Thoracic aorta (tissue), 2 donors: Measurements from ENCODE around the gene ZFP62. TPM values are rescaled to one million over a fixed set of nuclear protein-coding genes. Genes with fewer than 3 reads are reported as not detected.

Experiments used
- ATAC-seq: fragments of 150-250 bp; one replicate; pipeline ENCODE4 v1.8.0; 2017; ENCODE audit warnings: low read depth; ENCODE audit not compliant: insufficient number of reproducible peaks, low FRiP score
- DNase-seq: peaks from one replicate; pipeline ENCODE4 v3.0.0-alpha.2; 2020; ENCODE audit warnings: low spot score
- H3K27ac ChIP-seq, 2 donors: fragments of 200-600 bp; sonication (generic); 1 replicate in 1 of 2; 2 replicates in 1 of 2; pipeline ENCODE4 v1.5.1; 2016; ENCODE audit warnings: mild to moderate bottlenecking in 2 of 2, moderate library complexity in 2 of 2
- H3K27me3 ChIP-seq: fragments of 200-600 bp; sonication (generic); replicated peaks from 2 replicates; pipeline ENCODE4 v1.6.0; 2016; ENCODE audit warnings: mild to moderate bottlenecking; ENCODE audit not compliant: insufficient read depth
- H3K36me3 ChIP-seq: fragments of 200-600 bp; sonication (generic); one replicate; pipeline ENCODE4 v1.5.1; 2016
- H3K4me1 ChIP-seq, 2 donors: fragments of 200-600 bp; sonication (generic); 1 replicate in 1 of 2; 2 replicates in 1 of 2; pipeline versions ENCODE4 v1.5.1 to v1.6.0; 2016; ENCODE audit warnings: low read depth in 2 of 2, mild to moderate bottlenecking in 1 of 2; ENCODE audit not compliant: control insufficient read depth in 1 of 2
- H3K4me3 ChIP-seq: fragments of 200-600 bp; sonication (generic); 2 replicates; pipeline ENCODE4 v1.5.1; 2016; ENCODE audit warnings: mild to moderate bottlenecking
- H3K9me3 ChIP-seq: fragments of 200-600 bp; sonication (generic); 2 replicates; pipeline ENCODE4 v1.5.1; 2016
- total RNA-seq, 2 donors: library from RNA; depleted of rRNA; stranded (reverse); fragments of >200 nt; gene quantifications; one replicate each; pipeline versions ENCODE4 v1.1.0 to v1.2.3, GENCODE V29; 2016
- TF ChIP-seq, protein P1 (sequence below): fragments of 200-600 bp; sonication (generic); IDR thresholded peaks from one replicate; pipeline ENCODE4 v1.5.1; 2019; ENCODE audit warnings: antibody characterized with exemption

ZFP62 gene
- total RNA-seq, 2 donors from 2014 or later = 12.2 to 19.0 TPM

DNA sequence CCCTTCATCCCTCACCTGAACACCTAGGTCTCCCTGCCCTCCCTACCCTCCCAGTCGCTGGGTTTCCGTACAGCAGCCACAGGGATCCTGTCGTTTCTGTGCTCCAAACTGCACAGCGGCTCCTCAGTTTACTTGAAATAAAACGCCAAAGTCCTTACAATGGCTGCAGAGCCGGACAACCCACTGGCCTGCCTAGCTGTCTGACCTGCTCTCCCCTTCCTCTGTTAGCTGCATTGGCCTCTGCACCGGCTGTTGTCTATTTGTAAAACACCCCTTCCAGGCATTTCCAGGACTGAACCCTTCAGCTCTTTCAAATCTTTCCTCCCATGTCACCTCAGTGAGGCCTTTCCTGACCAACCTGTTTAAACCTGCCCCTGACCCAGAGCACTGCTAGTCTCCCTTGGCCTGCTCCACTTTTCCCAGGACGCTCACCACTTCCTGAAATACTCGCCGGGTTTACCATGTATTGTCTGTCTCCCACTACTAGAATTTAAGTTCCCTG lies 49.4 kb downstream of the ZFP62 start:
- ATAC-seq = no peak
- DNase-seq = no peak

DNA sequence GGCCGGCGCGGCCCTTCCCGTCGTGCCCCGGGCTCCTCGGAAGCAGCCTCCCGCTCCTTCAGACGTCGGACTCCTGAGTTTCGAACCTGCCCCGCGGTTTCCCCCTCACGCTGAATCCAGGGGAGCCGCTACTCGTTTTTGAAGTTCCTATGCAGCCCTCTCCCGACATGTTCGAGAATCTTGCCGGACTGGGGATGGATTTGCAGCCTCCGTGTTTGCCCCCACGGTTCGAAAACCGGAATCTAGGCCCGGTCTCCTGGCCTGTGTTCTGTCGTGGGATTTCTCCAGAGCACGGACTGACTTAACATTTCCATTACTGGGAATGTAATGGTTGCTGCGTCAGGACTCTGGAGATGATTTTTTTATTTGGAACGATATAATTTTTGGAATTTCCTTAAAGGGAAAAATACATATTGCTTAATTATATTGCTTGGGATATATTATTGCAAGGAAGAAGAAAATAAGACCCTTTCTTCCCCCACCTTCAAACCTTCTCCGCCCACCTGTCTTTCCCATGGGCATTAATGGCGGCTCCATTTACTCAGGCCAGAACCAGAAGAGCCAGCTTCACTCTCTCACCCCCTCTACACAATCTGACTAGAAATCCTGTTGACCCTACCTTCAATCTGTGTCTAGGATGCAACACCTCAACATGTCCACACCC lies 50.0 kb downstream of the ZFP62 start:
- peak overlapping the region; percentile 91 for H3K4me3 ChIP-seq
- peak overlapping the region; percentile 91 to 94 for H3K27ac ChIP-seq
- no peaks in the 10 kb centered on the region for H3K36me3 ChIP-seq
- ATAC-seq = peak; percentile 14
- H3K4me1 ChIP-seq = peaks cover 35 to 43% of the 10 kb centered on the region in 2 donors
- no peaks in the 10 kb centered on the region for H3K9me3 ChIP-seq
- TF ChIP-seq, protein P1, sequence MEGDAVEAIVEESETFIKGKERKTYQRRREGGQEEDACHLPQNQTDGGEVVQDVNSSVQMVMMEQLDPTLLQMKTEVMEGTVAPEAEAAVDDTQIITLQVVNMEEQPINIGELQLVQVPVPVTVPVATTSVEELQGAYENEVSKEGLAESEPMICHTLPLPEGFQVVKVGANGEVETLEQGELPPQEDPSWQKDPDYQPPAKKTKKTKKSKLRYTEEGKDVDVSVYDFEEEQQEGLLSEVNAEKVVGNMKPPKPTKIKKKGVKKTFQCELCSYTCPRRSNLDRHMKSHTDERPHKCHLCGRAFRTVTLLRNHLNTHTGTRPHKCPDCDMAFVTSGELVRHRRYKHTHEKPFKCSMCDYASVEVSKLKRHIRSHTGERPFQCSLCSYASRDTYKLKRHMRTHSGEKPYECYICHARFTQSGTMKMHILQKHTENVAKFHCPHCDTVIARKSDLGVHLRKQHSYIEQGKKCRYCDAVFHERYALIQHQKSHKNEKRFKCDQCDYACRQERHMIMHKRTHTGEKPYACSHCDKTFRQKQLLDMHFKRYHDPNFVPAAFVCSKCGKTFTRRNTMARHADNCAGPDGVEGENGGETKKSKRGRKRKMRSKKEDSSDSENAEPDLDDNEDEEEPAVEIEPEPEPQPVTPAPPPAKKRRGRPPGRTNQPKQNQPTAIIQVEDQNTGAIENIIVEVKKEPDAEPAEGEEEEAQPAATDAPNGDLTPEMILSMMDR = no peak
- DNase-seq = no peak
- no peaks in the 10 kb centered on the region for H3K27me3 ChIP-seq

More for the DNA sequence above, 49.4 kb downstream of the ZFP62 start:
- peak overlapping the region; percentile 91 to 94 for H3K27ac ChIP-seq
- H3K9me3 ChIP-seq = no peaks in the 10 kb centered on the region
- TF ChIP-seq, protein P1 = no peak
- H3K4me3 ChIP-seq = peak overlapping the region; percentile 91
- H3K36me3 ChIP-seq = no peaks in the 10 kb centered on the region
- peaks cover 32 to 40% of the 10 kb centered on the region in 2 donors for H3K4me1 ChIP-seq
- no peaks in the 10 kb centered on the region for H3K27me3 ChIP-seq

DNA sequence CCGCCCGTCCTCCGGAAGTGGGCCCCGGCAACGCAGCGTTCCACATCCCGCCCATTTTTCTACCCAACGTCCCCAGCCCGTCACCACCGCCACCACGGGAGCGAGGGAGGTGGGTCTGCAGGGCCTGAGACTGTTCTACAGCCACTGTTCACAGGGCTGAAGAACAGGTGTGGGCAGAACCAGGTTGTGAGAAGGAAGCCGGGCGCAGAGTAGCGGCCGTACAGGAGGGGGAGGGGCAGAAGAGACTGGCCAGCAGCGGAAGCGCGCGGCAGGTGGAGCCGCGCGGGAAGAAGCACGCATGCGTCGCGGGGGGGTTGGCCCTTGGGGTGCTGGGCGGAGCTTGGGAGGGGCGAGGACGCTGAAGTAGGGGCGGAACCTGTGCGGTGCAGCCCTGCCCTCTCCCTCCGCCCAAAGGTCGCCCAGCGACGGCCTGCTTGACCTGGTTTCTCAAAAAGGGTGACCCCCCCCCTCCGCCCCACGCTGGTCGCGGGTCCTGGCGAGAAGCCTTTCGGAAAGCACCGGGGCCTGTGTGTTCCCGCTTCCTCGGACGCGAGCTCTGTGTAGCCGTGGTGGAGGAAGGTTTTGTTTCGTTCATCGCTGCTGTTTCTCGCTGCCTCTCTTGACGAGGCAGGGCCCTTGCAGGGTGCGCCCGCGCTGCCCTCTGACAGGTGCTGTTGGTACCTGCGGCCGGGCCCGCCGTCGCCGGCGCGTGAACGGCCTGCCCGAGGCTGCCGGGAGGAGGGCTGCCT lies 50.7 kb downstream of the ZFP62 start:
- ATAC-seq = peak; percentile 96
- TF ChIP-seq, protein P1 = no peak
- Histone ChIP-seq H3K4me3 (peak overlapping the region; percentile 91), H3K4me1 (peaks cover 40 to 50% of the 10 kb centered on the region in 2 donors), H3K36me3 (no peaks in the 10 kb centered on the region), H3K27me3 (no peaks in the 10 kb centered on the region), H3K27ac (peak overlapping the region; percentile 91 to 94), H3K9me3 (no peaks in the 10 kb centered on the region)
- DNase-seq = peak; percentile 77

DNA sequence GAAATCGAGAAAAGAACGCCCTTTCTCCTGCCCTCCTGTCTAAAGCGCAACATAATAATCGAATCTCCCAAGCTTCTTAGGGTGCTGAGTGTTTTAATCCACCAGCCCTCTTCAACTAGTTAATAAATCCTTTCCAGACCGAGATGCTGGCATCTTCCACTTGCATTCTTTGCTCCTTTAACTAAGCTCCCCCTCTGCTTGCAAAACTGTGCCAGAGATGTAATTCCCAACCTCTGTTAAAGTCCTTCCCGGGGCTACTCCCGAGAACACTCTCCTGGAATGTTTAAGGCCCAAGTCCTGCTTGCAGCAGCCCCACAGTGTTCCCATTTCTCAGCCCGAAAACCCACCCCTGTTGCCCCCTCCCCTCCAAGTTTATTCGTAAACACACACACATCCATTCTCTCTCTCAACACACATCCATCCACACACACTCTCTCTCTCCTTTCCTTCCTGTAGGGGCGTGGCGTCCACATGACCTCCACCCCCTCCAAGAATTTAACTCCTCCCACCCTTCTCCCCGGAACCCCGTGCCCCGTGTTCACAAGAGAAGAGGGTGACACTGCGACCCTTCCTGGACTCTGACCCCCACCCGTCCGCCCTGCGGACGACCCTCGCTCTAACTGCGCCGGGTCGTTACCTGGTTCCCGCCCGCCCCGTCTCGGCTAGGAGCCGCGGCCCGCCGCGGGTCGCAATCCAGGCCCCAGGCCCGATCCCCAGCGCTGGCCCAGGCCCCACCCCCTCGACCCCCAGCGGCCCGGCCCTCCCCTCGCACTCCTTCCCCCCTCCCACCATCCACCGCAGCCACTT lies 51.5 kb downstream of the ZFP62 start:
- DNase-seq = peak; percentile 65
- peak; percentile 82 for ATAC-seq
- H3K4me1 ChIP-seq = peaks cover 40 to 58% of the 10 kb centered on the region in 2 donors
- no peaks in the 10 kb centered on the region for H3K9me3 ChIP-seq
- H3K27me3 ChIP-seq = no peaks in the 10 kb centered on the region
- peak overlapping the region; percentile 91 to 94 for H3K27ac ChIP-seq
- no peaks in the 10 kb centered on the region for H3K36me3 ChIP-seq
- TF ChIP-seq, protein P1 = no peak
- H3K4me3 ChIP-seq = peak overlapping the region; percentile 91
